KBM-7 (cell line): ENCODE measurements around the gene SPATA3.

Experiments used
- DNase-seq: peaks from one replicate; pipeline ENCODE4 v3.0.0-alpha.2; 2015
- in situ Hi-C: fragments of 300-500 bp; cut with MboI; formaldehyde crosslinking; loops from 2 replicates; pipeline ENCODE4 v1.14.3; 2020; ENCODE audit warnings: low sequenced_read_pairs, low pct_unique_long_range_greater_than_20kb, mixed read lengths

The SPATA3 gene

GRCh38 chr2:231037731-231038482 lies 42.0 kb downstream of the SPATA3 start:
- in situ Hi-C loops, result no loop called here
- DNase-seq, result no peak

- DNase-seq, result no peak
- in situ Hi-C loops, result no loop called here
These were observed 42.8 kb downstream of the SPATA3 start for GRCh38 chr2:231038483-231039293.

GRCh38 chr2:231039294-231039664 lies 43.4 kb downstream of the SPATA3 start:
- in situ Hi-C loops, result no loop called here
- no peak for DNase-seq

GRCh38 chr2:231039821-231040364 lies 44.0 kb downstream of the SPATA3 start:
- in situ Hi-C loops, result no loop called here
- DNase-seq, result no peak

GRCh38 chr2:231041061-231041689 lies 45.3 kb downstream of the SPATA3 start:
- in situ Hi-C loops, result no loop called here
- DNase-seq, result no peak

GRCh38 chr2:231043796-231044195 lies 47.9 kb downstream of the SPATA3 start:
- DNase-seq, result no peak
- in situ Hi-C loops, result no loop called here

- in situ Hi-C loops, result no loop called here
- no peak for DNase-seq
These were observed 51.0 kb downstream of the SPATA3 start for GRCh38 chr2:231046916-231047273.

- in situ Hi-C loops, result no loop called here
- DNase-seq, result no peak
These were observed 51.5 kb downstream of the SPATA3 start for GRCh38 chr2:231047274-231047922.

- in situ Hi-C loops, result no loop called here
- no peak for DNase-seq
These were observed 52.3 kb downstream of the SPATA3 start for GRCh38 chr2:231047923-231048915.

- in situ Hi-C loops, result no loop called here
- no peak for DNase-seq
These were observed 53.5 kb downstream of the SPATA3 start for GRCh38 chr2:231049286-231050017.

- DNase-seq, result no peak
- in situ Hi-C loops, result no loop called here
These were observed 54.3 kb downstream of the SPATA3 start for GRCh38 chr2:231050018-231050901.

GRCh38 chr2:231051116-231051515 lies 55.2 kb downstream of the SPATA3 start:
- in situ Hi-C loops, result no loop called here
- no peak for DNase-seq

- in situ Hi-C loops, result no loop called here
- peak; percentile 86 for DNase-seq
These were observed 56.9 kb downstream of the SPATA3 start for GRCh38 chr2:231052494-231053451.

- DNase-seq, result no peak
- in situ Hi-C loops, result no loop called here
These were observed 57.9 kb downstream of the SPATA3 start for GRCh38 chr2:231053846-231054245.

- peak; percentile 97 for DNase-seq
- in situ Hi-C loops, result no loop called here
These were observed 60.8 kb downstream of the SPATA3 start, which contains the start of gene PSMD1 for GRCh38 chr2:231056453-231057416. TSS of gene PSMD1 (plus strand) at chr2:231056867. CDS start at chr2:231057026, 159 bp downstream.
